ENCODE results near the gene RAB19. TPM values are rescaled to one million over a fixed set of nuclear protein-coding genes. Genes with fewer than 3 reads are reported as not detected.
A peak's percentile ranks its signal among the peaks of the same experiment; 100 is the strongest.

The RAB19 gene
- total and polyA plus RNA-seq, 2 of the 13 experiments (the other 11 are each of a cell fraction or from before 2014, with no cell fraction given), result 0.31 TPM; not detected in 1

GRCh38 chr7:140397784-140398750 is 5.8 kb upstream of the RAB19 start, which contains the start of gene SLC37A3:
TSS of gene SLC37A3 (minus strand) at chr7:140398530. CDS start at chr7:140382526, 16,004 bp downstream.
- in situ Hi-C loops (cut with HindIII; ENCODE audit: extremely low pct_ligation_motif_present, low pct_unique_long_range_greater_than_20kb) (no loop called here), intact Hi-C loops (cut with micrococcal nuclease; ENCODE audit: unreplicated experiment) (no loop called here)
- no peak for FAIRE-seq
- Histone ChIP-seq H3K9me3 (ENCODE audit: low read length) (no peaks in the 10 kb centered on the region), H3K9ac (ENCODE audit: insufficient read depth, low read depth, low read length) (peak within 1 kb of the TSS; percentile 86), H3K79me2 (ENCODE audit: insufficient read depth, low read length) (peaks cover 23% of the 10 kb centered on the region), H3K4me3 (replicated peaks in 1 of 3; ENCODE audit: insufficient read depth in 1 of 3, low read depth in 2 of 3, low read length in 3 of 3) (peak within 1 kb of the TSS; percentile 84 to 98 (median 95)), H4K20me1 (ENCODE audit: insufficient read depth, low read length) (no peaks in the 10 kb centered on the region), H3K4me1 (ENCODE audit: insufficient read depth, low read length) (peaks cover 17% of the 10 kb centered on the region), H3K27me3 (ENCODE audit: control insufficient read depth in 1 of 2, insufficient read depth in 2 of 2, low read length in 2 of 2) (no peaks in the 10 kb centered on the region; a peak in 1 of 5 replicates), H3K36me3 (replicated peaks in 1 of 2; ENCODE audit: control insufficient read depth in 1 of 2, insufficient read depth in 2 of 2, low read length in 2 of 2) (no peaks in the 10 kb centered on the region), H3K4me2 (ENCODE audit: low read depth, low read length) (peak within 1 kb of the TSS; percentile 89), H2AFZ (ENCODE audit: low read length) (no peak within 1 kb of the TSS), H3K27ac (ENCODE audit: extremely low read length, insufficient read depth, low read length) (peak within 1 kb of the TSS; percentile 57)
- POLR2A ChIA-PET, result interaction anchor here (0.7 to 1.0 kb wide), 2 partner anchors 10 to 168 kb away, joined by 3 read pairs; no protein-coding TSS in a partner anchor
- ATAC-seq, result peak; percentile 99
- under 1% methylated on average over 32 of the region's 66 CpGs for WGBS (ENCODE audit: low lambda C conversion rate)
- CTCF ChIA-PET (ENCODE audit: low intra/inter-chr PET ratio, low total read pairs), result no interaction called here
- BruUV-seq (replicated peaks), result TSS peak; percentile 87
- peak; percentile 67 for DNase-seq (ENCODE audit: low spot score)
- peak; percentile 62; the same call in 1 of the 2 replicates for TF ChIP-seq ZNF331 (CRISPR knock-in tag; IDR thresholded peaks at IDR 0.05)
- peak; percentile 66 for TF ChIP-seq ZNF350 (CRISPR knock-in tag; IDR thresholded peaks at IDR 0.05; ENCODE audit: borderline replicate concordance, low read depth)
- no peak for TF ChIP-seq ZNF276 (CRISPR knock-in tag; IDR thresholded peaks at IDR 0.05; ENCODE audit: low read depth)
- TF ChIP-seq KDM5B (CRISPR knock-in tag; IDR thresholded peaks at IDR 0.05; ENCODE audit: borderline replicate concordance), result no peak; the same call in 1 of the 2 replicates
- peak; percentile 76 for TF ChIP-seq YY1 (IDR thresholded peaks at IDR 0.05; ENCODE audit: insufficient read depth, insufficient replicate concordance, low read depth, low read length)
- TF ChIP-seq HDAC1 (CRISPR knock-in tag; IDR thresholded peaks at IDR 0.05), result peak; percentile 53; the same call in 1 of the 2 replicates
- no peak for TF ChIP-seq HMGA1 (CRISPR knock-in tag; conservative IDR thresholded peaks at IDR 0.05)
- TF ChIP-seq ZNF33A (CRISPR knock-in tag; IDR thresholded peaks at IDR 0.05; ENCODE audit: borderline replicate concordance), result no peak
- peak; percentile 63; the same call in 1 of the 2 replicates for TF ChIP-seq SIN3A (IDR thresholded peaks at IDR 0.05; ENCODE audit: borderline replicate concordance, low read depth, low read length)
- TF ChIP-seq, protein P1, sequence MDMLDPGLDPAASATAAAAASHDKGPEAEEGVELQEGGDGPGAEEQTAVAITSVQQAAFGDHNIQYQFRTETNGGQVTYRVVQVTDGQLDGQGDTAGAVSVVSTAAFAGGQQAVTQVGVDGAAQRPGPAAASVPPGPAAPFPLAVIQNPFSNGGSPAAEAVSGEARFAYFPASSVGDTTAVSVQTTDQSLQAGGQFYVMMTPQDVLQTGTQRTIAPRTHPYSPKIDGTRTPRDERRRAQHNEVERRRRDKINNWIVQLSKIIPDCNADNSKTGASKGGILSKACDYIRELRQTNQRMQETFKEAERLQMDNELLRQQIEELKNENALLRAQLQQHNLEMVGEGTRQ (IDR thresholded peaks at IDR 0.05; ENCODE audit: low read depth, low read length), result peak; percentile 91
- TF ChIP-seq, protein P1 (CRISPR knock-in tag; IDR thresholded peaks at IDR 0.05; ENCODE audit: borderline replicate concordance), result peak; percentile 96; the same call in 1 of the 2 replicates
- no peak for TF ChIP-seq ZNF550 (CRISPR knock-in tag; IDR thresholded peaks at IDR 0.05; ENCODE audit: borderline replicate concordance)
- TF ChIP-seq IRF2 (CRISPR knock-in tag; IDR thresholded peaks at IDR 0.05), result peak; percentile 93
- TF ChIP-seq ZBTB33 (CRISPR knock-in tag; IDR thresholded peaks at IDR 0.05), result no peak
- TF ChIP-seq ISX (CRISPR knock-in tag; conservative IDR thresholded peaks at IDR 0.05), result no peak
- TF ChIP-seq CENPBD1 (CRISPR knock-in tag; IDR thresholded peaks at IDR 0.05; ENCODE audit: borderline replicate concordance, low read depth), result no peak

Measured in HepG2 (cell line).